HepG2 (cell line): ENCODE measurements around the gene ZNF526. TPM values are rescaled to one million over a fixed set of nuclear protein-coding genes. Genes with fewer than 3 reads are reported as not detected.

Experiments used
- CHD2 ChIP-seq: IDR thresholded peaks from 2 replicates; pipeline ENCODE4 v1.6.1; 2011; ENCODE audit warnings: low read depth, low read length, improper control_type of control experiment
- FOXO1 ChIP-seq: sonication (generic); formaldehyde crosslinking; IDR thresholded peaks from 2 replicates; pipeline ENCODE4 v1.4.0; 2020; ENCODE audit warnings: missing genetic modification reagents
- GPBP1L1 ChIP-seq: sonication (generic); formaldehyde crosslinking; IDR thresholded peaks from 2 replicates; pipeline ENCODE4 v1.5.0; 2020; ENCODE audit warnings: mild to moderate bottlenecking, missing genetic modification reagents
- HNRNPH1 ChIP-seq: fragments of 200-400 bp; formaldehyde crosslinking; optimal IDR thresholded peaks from 2 replicates; pipeline ENCODE3; 2017; ENCODE audit warnings: mild to moderate bottlenecking, low read depth, low read length
- IRF2 ChIP-seq: IDR thresholded peaks from 2 replicates; pipeline ENCODE4 v1.6.1; 2018; ENCODE audit warnings: missing genetic modification reagents, missing compliant biosample characterization
- KAT7 ChIP-seq: IDR thresholded peaks from 2 replicates; pipeline ENCODE4 v1.6.1; 2018; ENCODE audit warnings: borderline replicate concordance, missing compliant biosample characterization
- MLXIP ChIP-seq: sonication (generic); formaldehyde crosslinking; IDR thresholded peaks from 2 replicates; pipeline ENCODE4 v1.9.0; 2021; ENCODE audit warnings: missing genetic modification reagents, borderline replicate concordance
- PHF21A ChIP-seq: sonication (generic); formaldehyde crosslinking; IDR thresholded peaks from 2 replicates; pipeline ENCODE4 v1.5.0; 2020; ENCODE audit warnings: mild to moderate bottlenecking, missing genetic modification reagents
- U2AF2 ChIP-seq: fragments of 200-400 bp; formaldehyde crosslinking; IDR thresholded peaks from 2 replicates; pipeline ENCODE4 v1.6.1; 2017; ENCODE audit warnings: low read depth, mild to moderate bottlenecking, low read length
- ZBTB20 ChIP-seq: sonication (generic); formaldehyde crosslinking; IDR thresholded peaks from 2 replicates; pipeline ENCODE4 v1.8.1; 2023; ENCODE audit warnings: missing genetic modification reagents, low read depth, mild to moderate bottlenecking, borderline replicate concordance
- ZNF17 ChIP-seq: sonication (generic); formaldehyde crosslinking; IDR thresholded peaks from 2 replicates; pipeline ENCODE4 v1.5.0; 2020; ENCODE audit warnings: mild to moderate bottlenecking, missing genetic modification reagents
- ZNF232 ChIP-seq: sonication (generic); formaldehyde crosslinking; IDR thresholded peaks from 2 replicates; pipeline ENCODE4 v1.4.0; 2020; ENCODE audit warnings: missing genetic modification reagents, borderline replicate concordance
- ZNF235 ChIP-seq: sonication (generic); formaldehyde crosslinking; IDR thresholded peaks from 2 replicates; pipeline ENCODE4 v1.8.1; 2023; ENCODE audit warnings: mild to moderate bottlenecking, missing genetic modification reagents, borderline replicate concordance
- ZNF263 ChIP-seq: sonication (generic); formaldehyde crosslinking; IDR thresholded peaks from 2 replicates; pipeline ENCODE4 v1.4.0; 2020; ENCODE audit warnings: missing genetic modification reagents
- ZNF33B ChIP-seq: sonication (generic); formaldehyde crosslinking; IDR thresholded peaks from 2 replicates; pipeline ENCODE4 v1.5.1; 2020; ENCODE audit warnings: mild to moderate bottlenecking, missing genetic modification reagents
- ZNF367 ChIP-seq: sonication (generic); formaldehyde crosslinking; IDR thresholded peaks from 2 replicates; pipeline ENCODE4 v1.4.0; 2020; ENCODE audit warnings: missing genetic modification reagents, borderline replicate concordance
- ZNF644 ChIP-seq: IDR thresholded peaks from 2 replicates; pipeline ENCODE4 v1.6.1; 2016; ENCODE audit warnings: low read depth
- ZNF816 ChIP-seq: sonication (generic); formaldehyde crosslinking; IDR thresholded peaks from 2 replicates; pipeline ENCODE4 v1.8.0; 2022; ENCODE audit warnings: missing genetic modification reagents, mild to moderate bottlenecking, borderline replicate concordance
- polyA plus RNA-seq, 8 experiments: library from polyadenylated mRNA; depleted of rRNA in 3 of 8; stranded (reverse) in 7 of 8; unstranded in 1 of 8; fragments of >200 nt; fragmentation: Illumina TruSeq in 4 of 8; extraction: Trizol in 4 of 8; gene quantifications; 2 replicates each; pipeline versions ENCODE4 v1.2.1 to v1.2.3, GENCODE V29; 2011 to 2016; ENCODE audit warnings: low read depth in 4 of 8, missing spikeins in 1 of 8, mixed read lengths in 1 of 8; ENCODE audit not compliant: insufficient read depth in 1 of 8
- total RNA-seq, 5 experiments: library from RNA; depleted of rRNA; stranded (reverse); fragments of >200 nt; fragmentation: Illumina TruSeq; extraction: Trizol; gene quantifications; 2 replicates each; pipeline ENCODE4 v1.2.3, GENCODE V29; 2016; ENCODE audit warnings: low read depth in 1 of 5
- TF ChIP-seq, protein P1 (sequence below), 2 experiments: sonication (generic) in 1 of 2; formaldehyde crosslinking in 1 of 2; IDR thresholded peaks; 2 replicates each; pipeline versions ENCODE4 v1.6.1 to v1.9.0; 2014 to 2022; ENCODE audit warnings: antibody characterized with exemption in 1 of 2, borderline replicate concordance in 1 of 2, inconsistent platforms in 1 of 2, low read depth in 1 of 2, missing genetic modification reagents in 1 of 2

The ZNF526 gene
- total and polyA plus RNA-seq, 2 of the 13 experiments (the other 11 are each of a cell fraction or from before 2014, with no cell fraction given), result 3.3 to 8.4 TPM

GRCh38 chr19:42244347-42245220 is 24.5 kb downstream of the ZNF526 start (continued):
- TF ChIP-seq MLXIP (CRISPR knock-in tag) (no peak), ZNF17 (no peak), ZNF232 (CRISPR knock-in tag) (no peak), HNRNPH1 (no peak), GPBP1L1 (no peak), ZNF33B (CRISPR knock-in tag) (no peak), KAT7 (CRISPR knock-in tag) (no peak), ZNF263 (CRISPR knock-in tag) (no peak), ZBTB20 (CRISPR knock-in tag) (no peak), IRF2 (CRISPR knock-in tag) (peak; percentile 90; the same call in 1 of the 2 replicates), U2AF2 (no peak), PHF21A (CRISPR knock-in tag) (peak; percentile 76), ZNF235 (CRISPR knock-in tag) (no peak), CHD2 (peak; percentile 81), FOXO1 (CRISPR knock-in tag) (no peak), ZNF367 (CRISPR knock-in tag) (no peak), ZNF816 (no peak), ZNF644 (no peak)
- TF ChIP-seq, protein P1, sequence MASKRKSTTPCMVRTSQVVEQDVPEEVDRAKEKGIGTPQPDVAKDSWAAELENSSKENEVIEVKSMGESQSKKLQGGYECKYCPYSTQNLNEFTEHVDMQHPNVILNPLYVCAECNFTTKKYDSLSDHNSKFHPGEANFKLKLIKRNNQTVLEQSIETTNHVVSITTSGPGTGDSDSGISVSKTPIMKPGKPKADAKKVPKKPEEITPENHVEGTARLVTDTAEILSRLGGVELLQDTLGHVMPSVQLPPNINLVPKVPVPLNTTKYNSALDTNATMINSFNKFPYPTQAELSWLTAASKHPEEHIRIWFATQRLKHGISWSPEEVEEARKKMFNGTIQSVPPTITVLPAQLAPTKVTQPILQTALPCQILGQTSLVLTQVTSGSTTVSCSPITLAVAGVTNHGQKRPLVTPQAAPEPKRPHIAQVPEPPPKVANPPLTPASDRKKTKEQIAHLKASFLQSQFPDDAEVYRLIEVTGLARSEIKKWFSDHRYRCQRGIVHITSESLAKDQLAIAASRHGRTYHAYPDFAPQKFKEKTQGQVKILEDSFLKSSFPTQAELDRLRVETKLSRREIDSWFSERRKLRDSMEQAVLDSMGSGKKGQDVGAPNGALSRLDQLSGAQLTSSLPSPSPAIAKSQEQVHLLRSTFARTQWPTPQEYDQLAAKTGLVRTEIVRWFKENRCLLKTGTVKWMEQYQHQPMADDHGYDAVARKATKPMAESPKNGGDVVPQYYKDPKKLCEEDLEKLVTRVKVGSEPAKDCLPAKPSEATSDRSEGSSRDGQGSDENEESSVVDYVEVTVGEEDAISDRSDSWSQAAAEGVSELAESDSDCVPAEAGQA (IDR thresholded peaks at IDR 0.05; ENCODE audit: low read depth), result peak; percentile 76
- TF ChIP-seq, protein P1 (CRISPR knock-in tag; IDR thresholded peaks at IDR 0.05; ENCODE audit: borderline replicate concordance), result no peak; the same call in 1 of the 2 replicates
